CD4-positive, alpha-beta T cell treated with Interferon alpha-2 for 1 hour (primary cell): ENCODE results near the gene GUCA1A.
"Not testable (repeated sequence)": the region's sequence is repeated elsewhere in the genome, so short reads cannot be mapped to it uniquely, and the experiment has no call there.

Source experiments
- DNase-seq, 2 donors: peaks; one replicate each; pipeline ENCODE4 v3.0.0-alpha.2; 2020 to 2022

The GUCA1A gene

DNA sequence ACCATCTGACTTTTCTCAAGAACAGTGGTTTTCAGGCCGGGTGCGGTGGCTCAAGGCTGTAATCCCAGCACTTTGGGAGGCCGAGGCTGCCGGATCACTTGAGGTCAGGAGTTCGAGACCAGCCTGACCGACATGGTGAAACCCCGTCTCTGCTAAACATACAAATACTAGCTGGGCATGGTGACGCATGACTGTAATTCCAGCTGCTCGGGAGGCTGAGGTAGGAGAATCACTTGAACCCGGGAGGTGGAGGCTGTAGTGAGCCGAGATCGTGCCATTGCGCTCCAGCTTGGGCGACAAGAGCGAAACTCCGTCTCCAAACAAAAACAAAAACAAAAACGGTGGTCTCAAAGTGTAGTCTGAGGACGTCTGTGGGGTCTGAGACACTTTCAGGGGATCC is 43.3 kb downstream of the GUCA1A start:
- not testable (repeated sequence) for DNase-seq

DNA sequence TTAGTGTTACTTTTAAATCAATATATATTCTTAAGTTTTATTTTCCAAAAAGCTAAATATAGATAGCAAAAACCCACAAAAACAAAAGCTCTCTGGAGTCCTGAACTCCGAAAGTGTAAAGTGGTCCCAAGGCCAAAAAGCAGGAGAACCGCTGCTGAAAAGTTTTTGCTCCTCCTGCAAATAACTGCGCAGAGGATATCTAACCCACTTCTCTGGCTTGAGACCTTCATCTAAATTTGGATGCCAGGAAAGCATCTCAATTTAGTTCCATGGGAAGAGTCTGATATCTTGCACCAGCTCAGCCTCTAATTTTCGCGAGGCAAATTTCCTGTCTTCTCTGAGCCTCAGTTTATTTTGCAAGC is 44.0 kb downstream of the GUCA1A start:
- no peak for DNase-seq

DNA sequence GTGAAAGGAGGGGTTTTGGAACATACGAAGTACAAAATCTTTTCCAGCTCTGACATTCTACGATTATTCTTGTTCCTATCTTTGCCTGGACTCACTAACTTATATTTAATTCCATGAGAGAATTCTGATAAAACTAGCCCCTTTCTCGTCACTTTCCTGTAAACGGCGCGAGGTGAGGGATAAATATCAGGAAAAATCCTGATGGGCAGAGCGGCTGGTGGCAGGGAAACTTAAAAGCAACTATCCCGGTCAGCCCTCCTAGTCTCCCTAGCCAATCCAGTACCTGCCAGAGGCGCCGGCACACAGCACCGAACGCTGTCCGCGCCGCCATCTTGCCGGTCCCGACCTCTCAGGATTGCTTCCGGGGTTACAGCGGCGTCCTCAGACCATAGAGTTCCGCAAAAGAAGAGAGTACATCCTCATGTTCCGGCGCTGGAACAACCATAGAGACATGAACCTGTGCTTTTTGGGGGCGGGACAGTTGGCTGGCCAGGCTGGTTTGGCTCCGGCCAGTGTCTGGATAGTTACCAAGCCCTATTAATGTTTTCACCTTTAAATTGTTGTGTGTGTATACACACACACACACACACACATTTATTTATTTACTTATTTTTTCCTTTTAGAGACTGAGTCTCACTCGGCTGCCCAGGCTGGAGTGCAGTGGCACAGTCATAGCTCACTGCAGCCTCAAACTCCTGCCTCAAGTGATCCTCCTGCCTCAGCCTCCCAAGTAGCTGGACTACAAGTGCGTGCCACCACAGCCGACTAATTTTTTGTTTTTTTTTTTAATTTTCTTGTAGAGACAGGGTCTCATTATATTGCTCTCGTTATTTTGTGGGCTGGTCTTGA is 44.6 kb downstream of the GUCA1A start, which contains the start of gene MRPS10:
MRPS10 (minus strand) TSS at position 343 of the 849 bp plus-strand sequence; CDS start at position 331, 12 bp downstream.
- peak; percentile 91 to 94 for DNase-seq

DNA sequence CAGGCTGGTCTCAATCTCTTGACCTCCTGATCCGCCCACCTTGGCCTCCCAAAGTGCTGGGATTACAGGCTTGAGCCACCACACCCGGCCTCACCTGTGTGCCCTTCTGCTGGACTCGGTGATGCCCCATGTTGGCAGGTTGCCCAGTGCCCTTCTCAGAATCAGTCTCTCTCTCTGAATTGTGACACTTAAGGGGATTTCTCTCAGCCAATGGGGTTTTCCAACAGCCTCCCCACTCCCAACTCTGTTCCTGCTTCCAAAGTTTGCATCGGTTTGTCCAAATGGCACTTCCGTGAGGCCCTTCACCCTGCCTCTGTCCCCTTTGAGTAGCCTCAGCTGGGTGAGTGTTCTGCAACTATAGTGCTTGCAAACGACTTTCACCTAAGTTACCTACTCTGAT is 47.6 kb downstream of the GUCA1A start:
- DNase-seq = no peak

DNA sequence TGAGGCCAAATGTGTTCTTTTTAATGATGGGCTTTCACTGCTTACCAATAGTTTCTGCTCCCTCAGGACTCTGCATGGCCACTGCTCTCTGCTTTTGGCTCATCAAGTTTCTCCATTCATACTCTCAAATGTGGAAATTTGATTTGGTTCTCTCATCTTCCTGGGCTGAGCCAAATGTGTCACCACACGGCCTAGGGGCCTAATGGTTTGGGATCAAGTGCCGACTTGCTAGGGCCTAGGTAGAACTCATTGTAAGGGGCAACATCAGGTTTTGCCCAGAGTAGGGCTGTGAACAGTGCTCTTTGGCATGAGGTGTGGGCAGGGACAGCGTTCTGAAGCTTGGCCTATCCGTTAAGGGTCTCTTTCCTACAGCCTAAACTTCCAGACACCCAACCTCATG is 48.4 kb downstream of the GUCA1A start:
- no peak for DNase-seq

DNA sequence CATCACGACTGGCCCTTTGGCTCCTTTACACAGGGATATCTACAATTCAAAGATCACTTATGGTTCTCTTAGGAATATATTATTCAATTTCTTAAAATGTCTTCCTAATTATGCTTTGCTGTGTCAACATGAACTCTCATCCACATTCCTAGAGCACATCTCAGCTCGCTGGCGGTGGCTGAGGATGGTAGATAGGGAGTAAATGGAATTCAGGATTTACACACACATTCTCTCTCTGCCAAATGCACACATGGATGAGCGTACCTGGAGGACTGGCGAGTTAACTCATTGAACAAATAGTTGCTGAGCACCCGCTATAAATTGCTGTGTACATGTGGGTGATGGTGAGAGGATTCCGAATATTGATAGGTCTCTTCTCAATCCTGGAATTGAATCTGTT is 49.3 kb downstream of the GUCA1A start:
- no peak for DNase-seq

DNA sequence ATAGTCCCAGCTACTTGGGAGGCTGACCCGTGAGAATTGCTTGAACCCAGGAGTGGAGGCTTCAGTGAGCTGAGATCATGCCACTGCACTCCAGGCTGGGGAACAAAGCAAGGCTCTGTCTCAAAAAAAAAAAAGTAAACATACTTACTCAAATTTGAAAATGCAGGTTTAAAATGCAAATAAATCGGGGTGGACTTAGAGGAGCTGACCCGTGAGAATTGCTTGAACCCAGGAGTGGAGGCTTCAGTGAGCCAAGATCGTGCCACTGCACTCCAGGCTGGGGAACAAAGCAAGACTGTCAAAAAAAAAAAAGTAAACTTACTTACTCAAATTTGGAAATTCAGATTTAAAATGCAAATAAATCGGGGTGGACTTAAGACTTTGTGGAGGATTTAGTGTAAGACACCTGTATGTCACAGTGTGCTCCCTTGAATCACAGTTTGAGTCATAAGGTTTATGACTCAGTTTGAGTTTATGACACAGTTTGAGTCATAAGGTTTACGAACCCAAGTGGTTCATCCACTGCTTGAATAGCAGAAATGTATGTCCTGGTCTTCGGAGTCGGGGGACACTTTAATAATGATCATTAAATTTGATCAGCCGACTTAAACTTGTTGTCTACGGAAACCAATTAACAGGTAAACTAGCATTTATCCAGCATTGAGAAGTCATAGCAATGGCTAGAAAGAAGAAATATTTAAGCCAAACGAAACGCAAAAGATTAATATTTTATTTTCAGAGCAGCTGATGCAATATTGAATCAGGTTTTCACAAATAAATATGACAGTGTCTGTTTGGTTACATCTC is 51.3 kb downstream of the GUCA1A start:
- DNase-seq = no peak

DNA sequence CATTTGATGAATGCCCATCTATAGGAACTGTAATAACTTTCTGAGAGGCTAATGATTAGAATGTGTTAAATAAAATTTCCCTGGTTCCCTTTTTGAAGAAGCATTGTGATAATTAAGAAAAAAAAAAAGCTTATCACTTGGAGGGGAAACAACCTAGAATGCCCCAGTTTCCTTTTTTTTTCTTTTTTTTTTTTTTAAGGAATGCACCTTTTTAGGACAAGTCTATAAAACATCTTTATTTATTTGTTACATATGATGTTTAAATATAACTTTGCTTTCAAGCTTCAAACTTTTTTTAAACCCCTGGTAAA is 51.8 kb downstream of the GUCA1A start:
- DNase-seq = no peak

DNA sequence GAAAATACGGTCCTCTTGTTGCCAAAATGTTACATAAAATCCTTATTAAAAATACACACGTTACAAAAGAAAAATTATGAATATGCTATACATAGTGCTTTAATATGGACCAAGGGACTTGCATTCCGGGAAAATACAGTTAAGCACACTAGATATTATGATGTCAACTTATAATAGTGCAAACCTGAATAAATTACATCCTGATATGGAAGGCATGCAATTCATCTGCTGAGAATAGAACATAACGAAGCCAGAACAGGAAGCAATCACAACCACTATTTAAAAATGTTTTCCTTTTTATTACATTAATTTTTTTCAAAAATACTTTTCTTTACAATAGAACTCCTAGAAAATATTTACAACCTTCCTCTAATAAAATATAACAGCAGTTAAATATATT is 52.3 kb downstream of the GUCA1A start:
- DNase-seq = no peak

DNA sequence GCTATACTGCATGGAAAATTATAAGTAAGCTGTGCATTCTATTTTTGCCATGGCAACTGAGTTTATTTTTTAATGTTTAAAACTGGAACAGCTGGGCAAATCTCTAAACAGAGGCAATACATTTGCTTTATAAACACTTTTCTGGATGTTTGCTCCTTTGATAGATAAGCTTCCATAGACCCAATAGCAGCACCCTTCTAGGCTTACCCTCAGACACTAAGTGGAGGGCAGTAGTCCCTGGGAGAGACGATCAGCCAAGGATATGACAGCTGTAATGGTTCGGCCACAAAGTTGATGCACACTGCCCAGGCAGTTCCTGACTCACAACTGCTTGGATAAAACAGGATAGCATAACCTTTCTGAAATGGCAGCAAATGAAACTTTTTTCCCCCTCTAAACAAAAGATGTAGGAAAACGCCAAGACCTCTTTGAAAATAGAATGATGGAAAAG is 53.0 kb downstream of the GUCA1A start:
- DNase-seq = no peak

DNA sequence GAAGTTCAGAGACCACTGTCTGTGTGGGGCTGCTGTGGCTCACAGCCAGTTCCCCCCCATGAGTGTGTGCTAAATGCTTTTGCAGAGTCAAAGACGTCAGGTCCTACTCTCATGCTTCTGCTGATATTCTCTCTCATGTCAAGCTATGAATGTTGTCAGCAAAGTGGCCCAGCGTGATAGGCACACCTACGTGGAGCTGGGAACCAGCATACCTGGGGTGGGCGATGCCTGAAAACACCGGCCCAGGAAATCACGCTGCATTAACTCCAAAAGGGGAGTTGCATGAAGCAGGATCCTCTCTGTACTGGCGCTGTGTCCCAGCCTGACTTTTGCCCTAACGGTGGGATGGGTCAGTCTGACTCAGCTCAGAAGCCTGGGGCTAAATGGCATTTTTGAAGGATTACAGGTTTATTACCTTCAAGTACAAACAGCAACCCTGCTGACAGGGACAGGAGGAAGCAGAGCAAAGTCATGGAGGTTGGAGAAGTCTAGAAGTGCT is 53.5 kb downstream of the GUCA1A start:
- no peak for DNase-seq

DNA sequence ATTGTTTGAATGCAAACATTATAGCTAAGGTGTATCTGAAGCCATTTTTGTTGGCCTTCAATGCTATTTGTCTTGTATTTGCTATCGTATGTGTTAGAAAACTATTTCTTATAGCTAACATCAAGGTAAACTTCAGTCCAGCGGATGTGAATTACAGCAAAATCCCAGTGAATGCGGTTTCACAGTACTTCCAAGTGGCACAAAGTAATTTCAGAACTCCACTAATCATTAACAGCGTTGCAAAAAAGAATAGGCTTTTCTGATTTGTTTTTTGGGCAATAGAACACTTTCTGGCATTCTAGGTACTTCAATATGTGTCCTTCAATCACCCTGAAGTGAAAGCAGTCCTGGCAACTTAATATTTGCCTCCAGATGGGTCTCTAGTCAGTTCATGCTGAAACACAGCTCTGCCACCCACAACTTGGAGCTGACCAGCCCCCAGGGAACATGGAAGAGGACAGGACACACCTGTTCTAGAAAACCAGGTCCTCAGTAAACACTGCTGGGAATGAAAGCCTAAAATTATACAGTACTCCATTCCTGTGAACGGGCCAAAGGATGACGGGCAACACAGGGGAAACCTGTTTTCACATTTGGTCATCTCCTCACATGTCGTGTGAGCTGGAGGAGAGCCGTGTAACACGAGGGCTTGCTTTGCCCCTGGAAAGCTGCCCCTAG is 54.1 kb downstream of the GUCA1A start:
- no peak for DNase-seq

DNA sequence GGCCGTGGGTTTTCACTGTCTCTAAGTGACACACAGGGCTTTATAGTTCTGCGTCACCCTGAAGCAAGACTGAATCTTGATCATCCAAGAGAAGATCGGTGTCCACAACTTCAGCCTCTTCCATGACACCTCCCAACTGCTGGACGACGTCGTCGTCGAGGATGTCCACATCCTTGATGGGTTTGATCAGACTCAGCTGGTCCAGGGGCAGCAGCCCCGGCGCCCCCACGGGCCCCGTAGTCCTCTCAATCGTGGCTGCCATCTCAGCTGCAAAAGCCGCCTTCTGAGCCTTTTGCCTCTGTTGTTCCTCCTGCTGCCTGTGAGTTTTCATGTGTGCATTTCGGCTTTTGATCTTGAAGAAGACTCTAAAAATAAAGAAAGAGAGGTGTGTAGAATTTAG is 55.1 kb downstream of the GUCA1A start:
- no peak for DNase-seq
